Gastrocnemius medialis (tissue), 4 donors: ENCODE measurements around the gene UGGT2.

Experiments
- CTCF ChIP-seq, 5 experiments: fragments of 450-650 bp in 3 of 5; fragments of 200-600 bp in 2 of 5; sonication (generic) in 2 of 5; IDR thresholded peaks in 4 of 5; conservative IDR thresholded peaks in 1 of 5; 1 replicate in 4 of 5; 2 replicates in 1 of 5; pipeline ENCODE4 v1.5.1; 2016 to 2019; ENCODE audit warnings: antibody characterized with exemption in 5 of 5, mild to moderate bottlenecking in 3 of 5, moderate library complexity in 3 of 5
- POLR2A ChIP-seq, 2 donors: fragments of 450-650 bp; IDR thresholded peaks; one replicate each; pipeline ENCODE4 v1.6.1; 2017; ENCODE audit warnings: antibody characterized with exemption in 2 of 2, mild to moderate bottlenecking in 2 of 2, moderate library complexity in 2 of 2

GRCh38 chr13:96089139-96089538 lies 35.9 kb upstream of the UGGT2 start:
- TF ChIP-seq POLR2A (IDR thresholded peaks at IDR 0.05) = no peak
- TF ChIP-seq CTCF (IDR thresholded peaks at IDR 0.05 in 4 of 5, conservative IDR thresholded peaks at IDR 0.05 in 1 of 5) = no peak
